GM12874 (cell line): Measurements from ENCODE around the gene ADAP1.

Experiments
- TF ChIP-seq, protein P1 (sequence below): IDR thresholded peaks from 2 replicates; pipeline ENCODE4 v1.5.1; 2011; ENCODE audit warnings: low read depth, mild to moderate bottlenecking, control low read depth, low read length, moderate library complexity; ENCODE audit not compliant: insufficient read depth

Gene ADAP1

GRCh38 chr7:863106-863505 is 91.4 kb downstream of the ADAP1 start:
- TF ChIP-seq, protein P1, sequence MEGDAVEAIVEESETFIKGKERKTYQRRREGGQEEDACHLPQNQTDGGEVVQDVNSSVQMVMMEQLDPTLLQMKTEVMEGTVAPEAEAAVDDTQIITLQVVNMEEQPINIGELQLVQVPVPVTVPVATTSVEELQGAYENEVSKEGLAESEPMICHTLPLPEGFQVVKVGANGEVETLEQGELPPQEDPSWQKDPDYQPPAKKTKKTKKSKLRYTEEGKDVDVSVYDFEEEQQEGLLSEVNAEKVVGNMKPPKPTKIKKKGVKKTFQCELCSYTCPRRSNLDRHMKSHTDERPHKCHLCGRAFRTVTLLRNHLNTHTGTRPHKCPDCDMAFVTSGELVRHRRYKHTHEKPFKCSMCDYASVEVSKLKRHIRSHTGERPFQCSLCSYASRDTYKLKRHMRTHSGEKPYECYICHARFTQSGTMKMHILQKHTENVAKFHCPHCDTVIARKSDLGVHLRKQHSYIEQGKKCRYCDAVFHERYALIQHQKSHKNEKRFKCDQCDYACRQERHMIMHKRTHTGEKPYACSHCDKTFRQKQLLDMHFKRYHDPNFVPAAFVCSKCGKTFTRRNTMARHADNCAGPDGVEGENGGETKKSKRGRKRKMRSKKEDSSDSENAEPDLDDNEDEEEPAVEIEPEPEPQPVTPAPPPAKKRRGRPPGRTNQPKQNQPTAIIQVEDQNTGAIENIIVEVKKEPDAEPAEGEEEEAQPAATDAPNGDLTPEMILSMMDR: no peak

DNA sequence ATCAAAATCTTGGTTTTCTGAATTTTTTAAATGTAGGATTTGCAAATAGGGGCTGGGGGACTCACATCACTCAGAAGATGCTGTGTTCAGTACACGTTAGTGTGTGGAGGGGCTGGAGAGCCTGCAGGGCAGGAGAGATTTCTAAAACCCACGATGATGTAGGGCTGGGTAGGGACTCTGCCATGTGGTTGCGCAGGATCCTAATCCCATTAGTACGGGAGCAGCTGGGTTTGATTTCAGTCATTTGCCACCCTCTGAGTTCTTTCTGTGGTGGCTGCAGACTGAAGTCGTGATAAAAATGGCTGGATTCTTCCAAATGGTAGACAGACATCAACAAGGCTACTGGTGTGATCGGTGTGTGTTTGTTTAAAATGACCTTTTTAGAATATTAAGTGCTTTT is 92.3 kb downstream of the ADAP1 start:
- TF ChIP-seq, protein P1: no peak

- TF ChIP-seq, protein P1: no peak
Observed at GRCh38 chr7:861222-861621, 93.3 kb downstream of the ADAP1 start.

GRCh38 chr7:860149-860548 is 94.3 kb downstream of the ADAP1 start:
- TF ChIP-seq, protein P1: no peak

DNA sequence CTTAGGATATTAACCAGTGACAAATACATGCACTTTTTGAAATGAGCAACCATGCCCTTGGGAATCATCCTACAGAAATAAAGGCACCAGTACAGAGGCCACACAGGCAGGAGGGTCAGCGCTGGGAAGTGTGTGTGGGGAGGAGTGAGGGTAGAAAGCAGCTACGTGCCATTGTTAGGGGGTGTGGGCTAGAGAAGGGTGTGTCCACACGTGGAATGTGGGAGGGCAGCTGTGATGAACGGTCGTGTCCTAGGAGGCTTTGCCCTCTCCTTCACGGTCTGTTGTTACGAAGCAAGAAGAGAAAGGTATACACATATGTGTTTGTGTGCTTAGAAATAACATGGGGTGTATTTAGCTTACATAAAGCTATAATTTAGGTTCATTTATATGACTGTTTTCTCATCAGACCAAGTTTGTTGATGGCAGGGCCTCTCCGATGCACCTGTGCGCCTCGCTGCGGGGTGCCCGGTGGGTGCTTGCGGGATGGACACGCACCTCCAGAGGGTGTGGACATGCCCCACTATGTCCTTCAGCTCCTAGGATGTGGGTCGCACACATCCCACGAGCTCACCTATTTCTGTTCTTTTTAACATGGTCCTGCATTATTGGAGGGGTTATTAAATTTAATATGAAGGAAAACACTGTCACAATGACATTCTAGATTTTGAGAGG is 95.0 kb downstream of the ADAP1 start:
- TF ChIP-seq, protein P1: no peak

DNA sequence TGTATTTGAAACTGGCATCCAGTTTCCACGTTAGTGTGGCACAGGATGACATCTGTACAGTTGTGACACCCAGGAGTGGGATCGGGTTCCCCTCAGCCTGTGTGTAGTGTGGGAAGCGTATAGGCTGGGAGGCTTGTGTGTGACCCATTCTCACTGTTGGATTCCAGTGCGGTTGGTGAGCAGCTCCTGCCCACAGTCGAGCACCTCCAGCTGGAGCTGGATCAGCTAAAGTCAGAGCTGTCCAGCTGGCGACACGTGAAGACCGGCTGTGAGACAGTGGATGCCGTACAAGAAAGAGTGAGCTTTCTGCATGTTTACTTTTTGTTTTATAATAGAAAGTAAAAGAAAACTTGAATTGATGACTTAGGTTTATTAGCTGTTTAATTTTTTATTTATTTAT is 96.8 kb downstream of the ADAP1 start:
- TF ChIP-seq, protein P1: no peak

DNA sequence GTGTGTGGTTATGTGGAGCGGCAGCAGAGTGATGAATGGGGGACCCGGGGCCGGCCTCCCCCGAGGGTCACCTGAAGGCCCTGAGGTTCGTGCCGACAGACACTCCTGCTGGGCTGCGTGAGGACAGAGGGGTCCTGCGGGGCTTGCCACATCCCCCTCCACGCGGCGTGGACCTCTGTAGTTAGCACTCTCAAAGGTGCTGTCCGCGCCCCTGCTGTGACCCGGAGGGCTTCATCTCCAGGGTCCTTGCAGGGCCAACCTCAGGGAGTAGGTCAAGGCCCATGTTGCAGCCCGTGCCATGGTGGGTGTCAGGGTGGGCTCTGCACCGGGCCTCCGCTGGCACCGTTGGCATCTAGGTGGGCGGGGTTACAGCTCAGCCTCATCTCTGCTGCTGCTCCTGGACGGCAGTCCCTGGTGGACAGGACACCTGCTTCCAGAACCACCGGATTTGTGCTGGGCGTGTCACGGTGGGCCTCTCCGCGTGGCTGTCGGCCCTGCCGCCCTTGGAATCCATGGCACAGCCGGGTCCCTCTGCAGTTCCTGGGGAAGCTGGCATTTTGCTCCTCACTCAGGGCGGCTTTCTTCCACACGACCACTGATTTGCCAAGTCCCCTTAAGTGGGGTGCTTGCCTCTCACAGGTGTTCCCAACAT is 97.9 kb downstream of the ADAP1 start:
- TF ChIP-seq, protein P1: no peak
